ENCODE data around the gene CCM2. TPM values are rescaled to one million over a fixed set of nuclear protein-coding genes. Genes with fewer than 3 reads are reported as not detected.

Gene CCM2
- total RNA-seq, 2 donors from 2014 or later: 30.0 to 83.6 TPM

DNA sequence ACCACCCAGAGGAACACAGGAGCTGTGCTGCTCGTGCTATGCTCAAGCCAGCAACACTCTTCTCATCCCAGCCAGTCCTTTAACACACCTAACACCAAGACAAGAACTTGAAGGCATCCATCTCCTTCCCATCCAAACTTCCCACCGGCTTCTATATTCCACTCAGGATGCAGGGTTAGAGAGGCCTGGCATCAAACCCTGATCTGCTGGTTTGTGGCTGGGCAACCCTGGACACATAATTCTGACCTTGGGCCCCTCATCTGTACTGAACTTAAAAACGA, 15.6 kb upstream of the CCM2 start:
- 68% methylated on average over 3 of the region's 3 CpGs for whole genome bisulfite sequencing
- Histone ChIP-seq H3K36me3 (peaks cover 9 to 12% of the 10 kb centered on the region in 2 donors), H3K27ac (no peak overlapping the region), H3K9me3 (no peaks in the 10 kb centered on the region), H3K4me3 (no peak overlapping the region), H3K27me3 (replicated peaks; ENCODE audit: insufficient read depth) (no peaks in the 10 kb centered on the region), H3K4me1 (replicated peaks) (peaks cover 4% of the 10 kb centered on the region)
- TF ChIP-seq POLR2A (IDR thresholded peaks at IDR 0.05) (no peak), POLR2AphosphoS5 (IDR thresholded peaks at IDR 0.05) (no peak), CTCF (IDR thresholded peaks at IDR 0.05) (no peak)
- intact Hi-C loops (cut with DNase I): loop anchor here (5.0 to 10.0 kb wide), 2 partner anchors 128 to 380 kb away; partner anchors contain the start of genes OGDH and TBRG4
- DNase-seq (ENCODE audit: low spot score): no peak

GRCh38 chr7:44985033-44985695, 14.8 kb upstream of the CCM2 start:
- TF ChIP-seq CTCF (IDR thresholded peaks at IDR 0.05): no peak
- no peak for TF ChIP-seq POLR2AphosphoS5 (IDR thresholded peaks at IDR 0.05)
- no peak for TF ChIP-seq POLR2A (IDR thresholded peaks at IDR 0.05)
- Histone ChIP-seq H3K27me3 (replicated peaks; ENCODE audit: insufficient read depth) (no peaks in the 10 kb centered on the region), H3K4me3 (no peak overlapping the region), H3K36me3 (peaks cover 9 to 12% of the 10 kb centered on the region in 2 donors), H3K9me3 (no peaks in the 10 kb centered on the region), H3K27ac (peak overlapping the region; percentile 7 to 92), H3K4me1 (replicated peaks) (peaks cover 4% of the 10 kb centered on the region)
- no peak for DNase-seq (ENCODE audit: low spot score)
- 62% methylated on average over 6 of the region's 6 CpGs for WGBS
- intact Hi-C loops (cut with DNase I): loop anchor here (5.0 to 10.0 kb wide), 2 partner anchors 98 to 380 kb away; partner anchors contain the start of genes OGDH and PURB

GRCh38 chr7:44985900-44986217, 14.1 kb upstream of the CCM2 start:
- intact Hi-C loops (cut with DNase I): loop anchor here (5.0 to 10.0 kb wide), 2 partner anchors 99 to 381 kb away; partner anchors contain the start of genes OGDH and PURB
- no peak for DNase-seq (ENCODE audit: low spot score)
- TF ChIP-seq POLR2AphosphoS5 (IDR thresholded peaks at IDR 0.05) (no peak), CTCF (IDR thresholded peaks at IDR 0.05) (no peak), POLR2A (IDR thresholded peaks at IDR 0.05) (no peak)
- H3K9me3 ChIP-seq: no peaks in the 10 kb centered on the region
- 6% methylated on average over 8 of the region's 8 CpGs for WGBS
- H3K36me3 ChIP-seq: peaks cover 9 to 12% of the 10 kb centered on the region in 2 donors
- H3K4me1 ChIP-seq (replicated peaks): peaks cover 4% of the 10 kb centered on the region
- no peaks in the 10 kb centered on the region for H3K27me3 ChIP-seq (replicated peaks; ENCODE audit: insufficient read depth)
- peak overlapping the region; percentile 92 for H3K27ac ChIP-seq
- H3K4me3 ChIP-seq: peak overlapping the region; percentile 40 to 52

DNA sequence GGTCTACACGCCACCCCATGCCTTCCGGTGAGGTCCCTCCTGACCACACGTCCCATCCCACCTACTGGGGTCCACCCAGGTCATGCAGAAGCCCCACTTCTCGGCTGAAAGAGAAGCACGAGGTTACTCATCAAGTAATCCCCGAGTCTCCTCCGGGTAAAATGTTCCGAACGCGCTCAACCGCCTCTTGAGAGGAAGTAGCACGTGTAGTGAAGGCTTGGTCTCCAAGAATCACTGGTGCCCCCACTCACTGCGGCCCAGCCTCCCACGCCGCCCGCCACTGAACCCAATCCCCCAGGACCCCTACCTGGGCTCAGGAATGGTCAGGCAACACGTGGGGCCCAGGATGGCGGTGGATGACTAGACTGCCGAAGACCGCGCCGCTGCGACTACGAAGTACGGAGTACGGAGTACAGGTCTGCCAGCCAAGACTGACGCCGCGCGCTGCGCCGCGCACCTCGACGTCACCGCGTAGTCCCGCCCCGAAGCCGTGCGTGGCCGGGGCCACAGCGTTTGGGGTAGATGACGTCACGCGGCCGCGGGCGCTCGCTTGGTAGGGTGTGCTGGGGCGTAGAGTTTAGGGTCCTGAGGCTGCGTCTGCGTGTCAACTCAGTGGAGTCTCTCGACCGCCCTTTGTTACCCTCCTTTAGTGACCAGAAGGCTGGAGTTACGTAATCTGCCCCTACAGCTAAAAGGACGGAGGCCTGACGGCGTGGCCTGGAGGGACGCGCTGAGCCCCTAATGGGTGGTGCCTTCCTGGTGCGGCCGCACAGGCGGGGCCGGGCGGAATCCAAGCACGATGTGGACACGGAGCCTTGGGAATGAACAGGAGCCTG, 13.6 kb upstream of the CCM2 start:
- DNase-seq (ENCODE audit: low spot score): peak; percentile 88
- Histone ChIP-seq H3K36me3 (peaks cover 9 to 12% of the 10 kb centered on the region in 2 donors), H3K9me3 (no peaks in the 10 kb centered on the region), H3K27me3 (replicated peaks; ENCODE audit: insufficient read depth) (no peaks in the 10 kb centered on the region), H3K27ac (peak overlapping the region; percentile 92), H3K4me1 (replicated peaks) (peaks cover 4% of the 10 kb centered on the region), H3K4me3 (peak overlapping the region; percentile 40 to 52)
- TF ChIP-seq POLR2AphosphoS5 (IDR thresholded peaks at IDR 0.05) (peak; percentile 93), CTCF (IDR thresholded peaks at IDR 0.05) (no peak), POLR2A (IDR thresholded peaks at IDR 0.05) (peak; percentile 91)
- under 1% methylated on average over 55 of the region's 68 CpGs for WGBS
- intact Hi-C loops (cut with DNase I): loop anchor here (5.0 to 10.0 kb wide), 2 partner anchors 99 to 382 kb away; partner anchors contain the start of genes OGDH and PURB

All from prostate gland (tissue), 2 donors.